ENCODE results near the gene CPNE1.

Gene CPNE1

GRCh38 chr20:35600176-35600992 is 64.3 kb downstream of the CPNE1 start:
- no peak for DNase-seq (ENCODE audit: low read depth in 2 of 2)

GRCh38 chr20:35599776-35600120 is 65.0 kb downstream of the CPNE1 start:
- DNase-seq (ENCODE audit: low read depth in 2 of 2), result no peak

GRCh38 chr20:35598899-35599775 is 65.6 kb downstream of the CPNE1 start:
- DNase-seq (ENCODE audit: low read depth in 2 of 2), result no peak

GRCh38 chr20:35598476-35598875 is 66.2 kb downstream of the CPNE1 start:
- DNase-seq (ENCODE audit: low read depth in 2 of 2), result no peak

- DNase-seq (ENCODE audit: low read depth in 2 of 2), result no peak
Observed at GRCh38 chr20:35597186-35597585, 67.5 kb downstream of the CPNE1 start.

GRCh38 chr20:35595901-35596300 is 68.8 kb downstream of the CPNE1 start:
- no peak for DNase-seq (ENCODE audit: low read depth in 2 of 2)

GRCh38 chr20:35595456-35595855 is 69.2 kb downstream of the CPNE1 start:
- DNase-seq (ENCODE audit: low read depth in 2 of 2), result no peak

GRCh38 chr20:35592339-35592974 is 72.2 kb downstream of the CPNE1 start:
- DNase-seq (ENCODE audit: low read depth in 2 of 2), result no peak

GRCh38 chr20:35588397-35588796 is 76.3 kb downstream of the CPNE1 start:
- no peak for DNase-seq (ENCODE audit: low read depth in 2 of 2)

- DNase-seq (ENCODE audit: low read depth in 2 of 2), result no peak
Observed at GRCh38 chr20:35587436-35587835, 77.3 kb downstream of the CPNE1 start.

- no peak for DNase-seq (ENCODE audit: low read depth in 2 of 2)
Observed at GRCh38 chr20:35586751-35587425, 77.8 kb downstream of the CPNE1 start.

- no peak for DNase-seq (ENCODE audit: low read depth in 2 of 2)
Observed at GRCh38 chr20:35583636-35584560, 80.8 kb downstream of the CPNE1 start.

GRCh38 chr20:35582741-35583404 is 81.8 kb downstream of the CPNE1 start:
- DNase-seq (ENCODE audit: low read depth in 2 of 2), result no peak

GRCh38 chr20:35582131-35582530 is 82.6 kb downstream of the CPNE1 start:
- no peak for DNase-seq (ENCODE audit: low read depth in 2 of 2)

GRCh38 chr20:35579196-35579595 is 85.5 kb downstream of the CPNE1 start:
- DNase-seq (ENCODE audit: low read depth in 2 of 2), result no peak

GRCh38 chr20:35578469-35578868 is 86.2 kb downstream of the CPNE1 start:
- DNase-seq (ENCODE audit: low read depth in 2 of 2), result no peak

- no peak for DNase-seq (ENCODE audit: low read depth in 2 of 2)
Observed at GRCh38 chr20:35576816-35577215, 87.9 kb downstream of the CPNE1 start.
